GM10266 (cell line): ENCODE data around the gene DRAXIN.

Source experiments
- DNase-seq: peaks from one replicate; pipeline ENCODE4 v3.0.0; 2012; ENCODE audit errors: extremely low spot score
- TF ChIP-seq, protein P1 (sequence below): IDR thresholded peaks from 2 replicates; pipeline ENCODE4 v1.5.1; 2012; ENCODE audit warnings: mild to moderate bottlenecking, low read depth; ENCODE audit not compliant: control insufficient read depth, insufficient read depth; ENCODE audit errors: missing control alignments

DRAXIN gene

DNA sequence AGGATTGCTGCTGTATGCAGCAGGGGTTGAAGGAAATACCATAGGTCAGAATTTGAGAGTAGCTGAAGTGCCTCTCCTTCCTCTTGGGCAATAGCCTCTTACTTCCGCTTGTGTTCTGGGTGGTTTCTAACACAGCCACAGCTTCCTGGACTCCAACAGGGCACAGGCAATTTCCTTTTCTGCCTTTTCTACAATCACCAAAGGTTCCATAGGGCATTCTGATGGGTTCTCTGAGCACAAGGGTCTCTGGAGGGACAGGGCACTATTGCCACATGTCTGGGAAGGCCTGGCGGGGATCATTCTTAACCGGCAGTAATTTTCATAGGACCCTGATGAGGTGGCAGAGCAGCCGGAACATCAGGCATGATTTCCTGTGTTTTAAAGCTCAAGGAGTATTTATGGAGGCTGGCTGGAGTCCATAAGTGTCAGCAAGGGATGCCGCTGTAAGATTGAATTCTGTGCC, 39.0 kb downstream of the DRAXIN start:
- DNase-seq: no peak
- TF ChIP-seq, protein P1, sequence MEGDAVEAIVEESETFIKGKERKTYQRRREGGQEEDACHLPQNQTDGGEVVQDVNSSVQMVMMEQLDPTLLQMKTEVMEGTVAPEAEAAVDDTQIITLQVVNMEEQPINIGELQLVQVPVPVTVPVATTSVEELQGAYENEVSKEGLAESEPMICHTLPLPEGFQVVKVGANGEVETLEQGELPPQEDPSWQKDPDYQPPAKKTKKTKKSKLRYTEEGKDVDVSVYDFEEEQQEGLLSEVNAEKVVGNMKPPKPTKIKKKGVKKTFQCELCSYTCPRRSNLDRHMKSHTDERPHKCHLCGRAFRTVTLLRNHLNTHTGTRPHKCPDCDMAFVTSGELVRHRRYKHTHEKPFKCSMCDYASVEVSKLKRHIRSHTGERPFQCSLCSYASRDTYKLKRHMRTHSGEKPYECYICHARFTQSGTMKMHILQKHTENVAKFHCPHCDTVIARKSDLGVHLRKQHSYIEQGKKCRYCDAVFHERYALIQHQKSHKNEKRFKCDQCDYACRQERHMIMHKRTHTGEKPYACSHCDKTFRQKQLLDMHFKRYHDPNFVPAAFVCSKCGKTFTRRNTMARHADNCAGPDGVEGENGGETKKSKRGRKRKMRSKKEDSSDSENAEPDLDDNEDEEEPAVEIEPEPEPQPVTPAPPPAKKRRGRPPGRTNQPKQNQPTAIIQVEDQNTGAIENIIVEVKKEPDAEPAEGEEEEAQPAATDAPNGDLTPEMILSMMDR: no peak

GRCh38 chr1:11731691-11732283, 40.3 kb downstream of the DRAXIN start:
- TF ChIP-seq, protein P1: no peak
- no peak for DNase-seq

GRCh38 chr1:11733306-11733705, 41.8 kb downstream of the DRAXIN start:
- no peak for DNase-seq
- TF ChIP-seq, protein P1: no peak

DNA sequence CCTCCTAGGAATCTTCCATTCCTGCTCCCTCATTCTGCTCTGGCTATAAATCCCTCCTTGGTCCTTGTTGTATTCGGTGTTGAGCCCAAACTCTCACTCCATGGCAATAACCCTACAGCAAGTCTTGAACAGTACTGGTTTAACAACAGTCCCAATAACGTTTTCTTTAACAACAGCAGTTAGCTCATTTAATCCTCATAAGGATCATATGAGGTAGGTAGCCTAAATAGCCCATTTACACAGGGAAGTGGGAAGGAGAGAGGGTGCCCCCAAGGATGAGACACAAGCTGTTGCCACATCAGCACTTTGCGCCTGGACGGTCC, 44.0 kb downstream of the DRAXIN start:
- DNase-seq: no peak
- TF ChIP-seq, protein P1: no peak

GRCh38 chr1:11735854-11736745, 44.6 kb downstream of the DRAXIN start, which contains the start of gene AGTRAP:
Gene AGTRAP, plus strand, starts transcription at chr1:11736136. Its CDS starts 73 bp downstream, at chr1:11736209.
- DNase-seq: peak; percentile 89
- TF ChIP-seq, protein P1: peak; percentile 1

DNA sequence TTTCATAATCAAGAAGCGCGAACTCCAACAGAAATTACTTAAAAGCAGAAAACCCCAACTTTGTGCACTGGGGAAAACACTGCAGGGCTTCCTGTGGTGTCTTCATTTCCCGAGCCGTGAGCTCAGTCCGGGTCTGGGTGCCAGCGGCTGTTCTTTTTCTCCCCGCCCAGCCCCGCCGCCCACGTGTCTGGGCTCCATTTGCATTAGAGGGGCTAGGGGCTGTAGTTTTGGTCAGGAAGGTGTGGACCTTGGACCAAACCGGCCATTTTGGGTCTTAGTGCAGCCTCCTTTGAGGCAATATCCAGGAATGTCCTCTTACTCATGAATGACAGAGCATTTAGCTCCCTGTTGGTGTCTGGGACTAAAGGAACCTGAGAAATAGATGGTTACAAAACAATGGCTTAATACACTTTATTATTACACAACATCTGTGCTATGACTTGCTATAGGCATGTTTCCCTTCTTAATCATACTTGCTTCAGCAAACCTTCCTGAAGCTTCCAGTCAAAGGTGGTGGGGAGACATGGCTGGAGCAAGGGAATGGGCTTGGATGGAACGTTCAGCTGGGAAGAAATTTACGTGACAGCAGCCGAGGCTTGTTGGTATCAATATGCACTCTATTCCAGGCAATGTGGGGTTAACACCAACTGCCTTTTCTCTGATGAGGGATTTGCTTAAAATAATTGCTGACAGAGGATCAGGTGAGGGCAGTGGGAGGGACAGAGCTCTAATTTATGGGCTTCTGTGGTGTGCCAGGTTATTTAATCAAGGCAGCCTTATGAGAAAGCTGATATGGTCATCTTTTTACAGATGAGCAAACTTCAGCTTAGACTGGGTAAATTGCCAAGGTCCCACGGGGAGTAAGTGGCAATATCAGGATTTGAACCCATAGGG, 45.5 kb downstream of the DRAXIN start:
- TF ChIP-seq, protein P1: no peak
- DNase-seq: peak; percentile 65
